Left cardiac atrium (tissue), 2 donors: ENCODE measurements around the gene GPN3. TPM values are rescaled to one million over a fixed set of nuclear protein-coding genes. Genes with fewer than 3 reads are reported as not detected.

Experiments used
- total RNA-seq, 2 donors: library from RNA; stranded (reverse); fragmentation: NEBNext Ultra II Directional; extraction: Animal tissue kit (Norgen Biotek cat#: 25700); gene quantifications; one replicate each; pipeline ENCODE4 v1.2.1, GENCODE V29; 2021
- donor health status: DM: no; HTN: yes; CAD: no; lungs with severe emphysema.
- donor health status: DM: yes; HTN: yes; CAD: no.

The GPN3 gene
- total RNA-seq, 2 donors from 2014 or later: 24.2 to 32.3 TPM

Other genes with a start within 250 kb of the GPN3 start
- gene ATP2A2, start 187.0 kb downstream of the GPN3 start, total RNA-seq: 1,000 to 10,000 TPM; 2,696 to 3,455 TPM
- gene ANAPC7, start 64.5 kb downstream of the GPN3 start, total RNA-seq: 10 to 100 TPM; 32.7 to 35.0 TPM
- 100 to 1,000 TPM; 108 to 123 TPM for gene ARPC3, start 17.9 kb downstream of the GPN3 start, total RNA-seq
- gene FAM216A, start 588 bp upstream of the GPN3 start, total RNA-seq: 1 to 10 TPM; 6.1 to 8.5 TPM
- gene VPS29, start 33.9 kb upstream of the GPN3 start, total RNA-seq: 100 to 1,000 TPM in 1 of 2 donors, 10 to 100 TPM in 1; 92.0 to 109 TPM
- 1 to 10 TPM; 2.6 to 3.1 TPM for gene RAD9B, start 34.1 kb upstream of the GPN3 start, total RNA-seq
- gene PPTC7, start 115.1 kb upstream of the GPN3 start, total RNA-seq: 10 to 100 TPM; 51.7 to 92.3 TPM
- 10 to 100 TPM; 21.2 to 33.1 TPM for gene TCTN1, start 145.9 kb upstream of the GPN3 start, total RNA-seq
- 10 to 100 TPM; 10.4 to 44.7 TPM for gene HVCN1, start 220.9 kb upstream of the GPN3 start, total RNA-seq